Measurements from ENCODE around the gene B3GLCT.

GRCh38 chr13:31361673-31362072, 161.9 kb downstream of the B3GLCT start:
- TF ChIP-seq GATA2 (IDR thresholded peaks at IDR 0.05; ENCODE audit: low read depth, low read length) = no peak
- TF ChIP-seq GATA3 (IDR thresholded peaks at IDR 0.05; ENCODE audit: low read depth, low read length) = no peak

Data from SH-SY5Y (cell line).